Eye (tissue), 1 donor: ENCODE measurements around the gene COPS8.

Experiments used
- DNase-seq: peaks from one replicate; pipeline ENCODE4 v3.0.0-alpha.2; 2015

The COPS8 gene

GRCh38 chr2:237102428-237102827 lies 16.7 kb downstream of the COPS8 start:
- DNase-seq: no peak

DNA sequence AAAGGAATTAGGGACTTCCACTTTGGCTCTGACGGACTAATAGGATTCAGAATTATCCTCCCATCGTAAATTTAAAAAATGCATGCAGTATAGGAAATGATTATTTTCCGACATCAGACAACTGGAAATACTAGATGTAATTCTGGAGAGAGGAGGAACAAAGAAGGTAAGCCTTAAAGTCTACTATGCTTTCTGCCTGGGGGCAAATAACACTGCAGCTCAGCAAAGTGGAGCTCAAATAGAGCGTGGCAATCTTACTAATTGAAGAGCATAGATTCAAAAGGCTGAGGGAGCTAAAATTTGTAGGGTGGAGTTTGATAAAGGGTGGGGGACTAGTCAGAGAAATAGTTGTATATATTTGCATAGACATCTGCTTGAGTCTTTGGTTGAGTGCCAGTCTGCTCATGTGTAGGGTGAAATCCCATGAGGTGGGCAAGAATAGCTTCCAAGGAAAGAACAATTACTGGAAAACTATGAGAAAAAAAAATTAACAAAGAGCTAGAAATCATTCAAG lies 23.8 kb downstream of the COPS8 start:
- DNase-seq: no peak

- DNase-seq: no peak
Measured at GRCh38 chr2:237113026-237113795, 27.5 kb downstream of the COPS8 start.

GRCh38 chr2:237115870-237116269 lies 30.2 kb downstream of the COPS8 start:
- no peak for DNase-seq

GRCh38 chr2:237116431-237116830 lies 30.7 kb downstream of the COPS8 start:
- DNase-seq: no peak

DNA sequence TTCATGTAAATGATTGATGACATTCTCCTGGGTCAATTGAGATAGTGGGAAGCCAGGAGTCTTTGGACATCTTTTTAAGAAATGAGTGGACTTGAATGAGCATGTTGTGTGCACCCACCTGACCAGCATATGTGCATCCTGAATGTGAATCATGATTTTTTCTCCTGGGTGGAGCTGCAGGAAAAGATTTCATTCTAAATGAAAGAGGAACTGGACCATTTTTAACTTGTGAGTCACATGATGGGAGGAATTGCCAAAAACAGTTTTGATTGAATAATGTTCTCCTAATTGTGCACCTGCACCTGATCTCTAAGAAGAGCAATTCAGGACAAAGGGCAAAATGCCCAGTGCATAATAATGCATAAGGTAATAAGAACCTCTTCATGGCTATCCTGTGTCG lies 32.3 kb downstream of the COPS8 start:
- DNase-seq: no peak

GRCh38 chr2:237118561-237119155 lies 33.0 kb downstream of the COPS8 start:
- no peak for DNase-seq

- no peak for DNase-seq
Measured at GRCh38 chr2:237120916-237121315, 35.2 kb downstream of the COPS8 start.

DNA sequence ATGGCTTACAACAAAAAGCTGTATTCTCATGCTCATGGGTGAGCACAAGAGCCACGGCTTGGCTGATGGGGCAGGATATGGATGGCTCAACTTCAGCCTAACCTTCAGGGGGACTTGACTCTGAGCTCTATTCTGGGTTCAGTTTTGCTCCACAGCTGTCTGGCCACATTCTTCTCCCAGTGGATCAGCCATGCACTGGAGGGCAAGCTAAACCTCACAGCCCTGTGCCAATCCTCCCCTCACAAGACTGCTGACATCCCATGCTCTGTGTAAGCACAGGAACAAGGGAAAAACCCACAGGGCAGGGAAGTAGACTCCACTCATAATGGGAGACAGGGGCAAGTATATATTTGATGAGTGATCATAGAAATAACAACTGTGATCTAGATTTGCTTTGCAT lies 35.6 kb downstream of the COPS8 start:
- DNase-seq: no peak

GRCh38 chr2:237122214-237122666 lies 36.6 kb downstream of the COPS8 start:
- DNase-seq: peak; percentile 41

DNA sequence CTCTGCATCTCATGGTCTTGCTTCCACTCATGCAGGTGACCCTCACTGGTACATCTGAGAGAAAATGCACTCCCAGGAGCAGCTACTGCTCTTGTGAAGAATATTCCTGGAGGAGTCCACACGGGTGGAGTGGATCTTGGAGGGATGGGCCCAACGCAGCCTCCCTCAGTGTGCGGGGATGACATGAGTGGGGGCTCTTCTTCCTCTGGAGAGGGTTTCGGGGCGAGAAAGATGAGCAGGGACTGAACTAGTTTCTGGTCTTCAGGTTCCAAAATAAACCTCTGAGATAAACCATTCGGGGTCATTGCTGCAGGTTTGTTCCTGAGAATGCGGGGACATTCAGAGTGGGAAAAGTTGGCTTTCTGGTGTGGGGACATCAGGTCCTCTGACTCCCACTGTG lies 39.1 kb downstream of the COPS8 start:
- DNase-seq: no peak

DNA sequence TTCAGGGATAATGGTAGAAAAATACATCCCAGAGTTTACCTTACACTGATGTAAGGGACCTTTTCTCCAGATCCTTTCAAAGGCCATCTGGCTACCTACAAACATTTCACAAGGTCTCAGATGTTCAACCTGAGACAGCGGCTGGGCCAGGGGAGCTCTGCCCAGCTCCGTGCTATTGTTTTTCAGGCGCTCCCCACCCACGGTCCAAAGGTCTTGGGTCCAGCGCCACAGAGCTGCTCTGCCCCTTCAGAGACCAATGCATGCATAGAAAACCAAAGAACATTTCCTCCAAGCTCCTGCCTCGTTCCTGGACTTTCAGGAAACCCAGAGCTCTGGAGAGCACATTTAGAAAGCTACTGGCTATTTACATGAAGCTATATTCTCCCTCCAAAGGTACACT lies 40.3 kb downstream of the COPS8 start:
- DNase-seq: no peak

DNA sequence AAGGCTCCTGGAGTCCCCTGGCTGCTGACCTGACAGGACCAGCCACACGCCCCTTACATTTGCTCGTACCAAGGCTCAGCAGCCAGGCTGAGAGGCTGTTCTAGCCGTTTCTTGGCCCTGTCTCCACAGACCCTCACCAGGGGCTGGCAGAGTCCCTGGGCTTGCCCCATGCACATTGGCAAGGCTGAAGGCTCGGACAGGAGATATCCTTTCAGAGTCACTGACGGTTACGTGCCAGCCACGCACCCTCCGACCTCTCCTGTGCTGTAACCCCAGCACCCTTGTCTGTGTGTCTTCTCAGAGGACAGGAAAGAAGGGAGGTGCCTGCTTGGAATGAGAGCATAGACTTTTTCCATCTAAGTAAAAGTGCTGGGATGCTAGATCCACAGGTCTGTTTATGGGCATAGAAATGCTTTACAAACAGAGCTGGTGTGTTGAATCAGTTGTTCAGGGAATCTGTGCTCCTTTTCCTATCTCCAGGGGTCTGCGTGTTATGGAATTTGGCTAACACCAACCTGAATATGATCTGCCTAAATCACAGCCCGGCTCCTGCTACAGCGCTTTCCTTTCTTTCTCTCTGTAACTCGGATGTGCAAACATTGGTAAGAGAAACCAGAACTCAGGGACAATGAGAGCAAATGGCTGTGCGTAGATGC lies 41.0 kb downstream of the COPS8 start:
- no peak for DNase-seq

- peak; percentile 74 for DNase-seq
Measured at GRCh38 chr2:237128026-237128703, 42.5 kb downstream of the COPS8 start.

GRCh38 chr2:237128845-237129592 lies 43.3 kb downstream of the COPS8 start:
- DNase-seq: no peak

DNA sequence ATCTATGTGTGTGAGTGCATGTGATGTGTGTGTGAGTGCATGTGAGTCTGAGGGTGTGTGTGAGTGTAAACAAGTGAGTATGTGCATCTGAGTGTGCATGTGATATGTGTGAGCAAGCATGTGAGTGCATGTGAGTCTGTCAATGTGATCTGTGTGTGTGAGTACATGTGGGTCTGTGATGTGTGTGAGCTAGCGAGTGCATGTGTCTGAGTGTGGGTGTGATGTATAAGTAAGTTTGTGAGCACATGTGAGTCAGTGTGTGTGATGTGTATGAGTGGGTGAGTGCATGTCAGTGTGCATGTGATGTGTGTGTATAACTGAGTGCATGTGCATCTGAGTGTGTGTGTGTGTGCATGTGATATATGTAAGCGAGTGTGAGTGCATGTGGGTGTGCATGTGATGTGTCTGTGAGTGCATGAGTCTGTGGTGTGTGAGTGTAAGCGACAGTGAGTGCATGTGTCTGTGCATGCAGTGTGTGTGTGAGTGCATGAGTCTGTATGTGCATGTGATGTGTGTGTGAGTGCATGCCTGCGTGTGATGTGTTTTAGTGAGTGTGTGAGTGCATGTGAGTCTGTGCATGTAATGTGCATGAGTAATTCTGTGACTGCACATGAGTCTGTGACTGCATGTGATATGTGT lies 44.1 kb downstream of the COPS8 start:
- DNase-seq: no peak

- no peak for DNase-seq
Measured at GRCh38 chr2:237130562-237131421, 45.1 kb downstream of the COPS8 start.

DNA sequence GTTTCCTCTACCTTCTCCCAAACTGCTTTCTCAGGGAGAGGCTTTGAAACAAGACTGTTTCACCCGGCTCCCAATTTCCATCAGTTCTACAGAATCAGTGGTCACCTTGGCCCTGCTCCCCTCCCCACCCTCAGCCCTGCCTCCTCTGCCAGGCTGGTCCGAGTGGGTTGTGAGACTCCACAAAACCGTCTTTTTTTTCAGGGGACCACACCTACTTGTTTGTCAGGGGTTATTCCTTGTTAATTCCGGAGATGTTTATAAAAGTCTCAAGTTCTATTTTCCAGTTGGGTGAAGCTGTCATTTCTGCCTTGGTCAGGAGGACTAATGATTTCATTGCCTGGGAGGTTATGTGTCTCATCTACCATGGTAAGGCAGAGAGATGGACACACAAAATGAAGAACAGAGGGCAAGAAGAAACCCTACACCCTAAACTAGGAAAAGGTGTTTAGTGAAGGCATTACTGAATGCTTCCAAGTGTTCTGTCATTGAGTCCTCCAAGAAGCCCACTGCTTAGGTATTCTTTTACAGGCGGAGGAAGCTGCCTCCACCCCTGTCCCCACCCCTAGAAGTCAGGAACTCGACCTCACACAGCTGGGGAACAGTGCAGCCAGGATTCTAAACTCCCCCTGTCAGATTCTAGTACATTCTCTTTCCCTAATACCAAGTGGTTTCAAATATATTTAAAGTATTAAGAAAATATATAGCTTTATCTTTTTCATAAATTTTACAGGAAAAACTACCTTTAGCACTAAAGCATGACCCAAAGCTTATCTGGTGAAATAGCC lies 46.3 kb downstream of the COPS8 start:
- DNase-seq: no peak

DNA sequence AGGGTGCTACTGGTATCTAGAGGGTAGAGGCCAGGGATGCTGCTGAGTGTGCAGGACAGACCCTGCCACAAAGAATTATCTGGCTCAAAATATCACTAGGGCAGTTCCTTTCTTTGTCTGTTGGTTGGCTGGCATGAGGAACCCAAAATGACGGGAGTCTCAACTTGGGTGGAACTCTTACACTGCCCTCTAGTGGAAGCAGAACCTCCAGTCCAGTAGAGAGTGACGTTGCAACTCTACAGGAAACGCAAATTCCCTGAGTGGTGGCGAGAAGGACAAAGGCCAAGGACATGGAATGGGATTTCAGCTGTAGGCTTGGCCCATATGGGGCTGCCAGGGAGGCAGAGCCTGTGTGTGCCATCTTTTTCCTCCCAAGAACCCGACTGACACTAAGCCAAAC lies 47.1 kb downstream of the COPS8 start:
- no peak for DNase-seq
